ENCODE data around the gene PHF2.

PHF2 gene

GRCh38 chr9:93603011-93603410 is 26.6 kb downstream of the PHF2 start:
- no peak overlapping the region for H3K4me3 ChIP-seq (ENCODE audit: low read depth, low read length)
- DNase-seq (ENCODE audit: low read depth, low spot score), result no peak
- in situ Hi-C loops (cut with HindIII; ENCODE audit: low sequenced_read_pairs), result no loop called here
- TF ChIP-seq, protein P1, sequence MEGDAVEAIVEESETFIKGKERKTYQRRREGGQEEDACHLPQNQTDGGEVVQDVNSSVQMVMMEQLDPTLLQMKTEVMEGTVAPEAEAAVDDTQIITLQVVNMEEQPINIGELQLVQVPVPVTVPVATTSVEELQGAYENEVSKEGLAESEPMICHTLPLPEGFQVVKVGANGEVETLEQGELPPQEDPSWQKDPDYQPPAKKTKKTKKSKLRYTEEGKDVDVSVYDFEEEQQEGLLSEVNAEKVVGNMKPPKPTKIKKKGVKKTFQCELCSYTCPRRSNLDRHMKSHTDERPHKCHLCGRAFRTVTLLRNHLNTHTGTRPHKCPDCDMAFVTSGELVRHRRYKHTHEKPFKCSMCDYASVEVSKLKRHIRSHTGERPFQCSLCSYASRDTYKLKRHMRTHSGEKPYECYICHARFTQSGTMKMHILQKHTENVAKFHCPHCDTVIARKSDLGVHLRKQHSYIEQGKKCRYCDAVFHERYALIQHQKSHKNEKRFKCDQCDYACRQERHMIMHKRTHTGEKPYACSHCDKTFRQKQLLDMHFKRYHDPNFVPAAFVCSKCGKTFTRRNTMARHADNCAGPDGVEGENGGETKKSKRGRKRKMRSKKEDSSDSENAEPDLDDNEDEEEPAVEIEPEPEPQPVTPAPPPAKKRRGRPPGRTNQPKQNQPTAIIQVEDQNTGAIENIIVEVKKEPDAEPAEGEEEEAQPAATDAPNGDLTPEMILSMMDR (IDR thresholded peaks at IDR 0.05; ENCODE audit: low read depth, low read length), result no peak

DNA sequence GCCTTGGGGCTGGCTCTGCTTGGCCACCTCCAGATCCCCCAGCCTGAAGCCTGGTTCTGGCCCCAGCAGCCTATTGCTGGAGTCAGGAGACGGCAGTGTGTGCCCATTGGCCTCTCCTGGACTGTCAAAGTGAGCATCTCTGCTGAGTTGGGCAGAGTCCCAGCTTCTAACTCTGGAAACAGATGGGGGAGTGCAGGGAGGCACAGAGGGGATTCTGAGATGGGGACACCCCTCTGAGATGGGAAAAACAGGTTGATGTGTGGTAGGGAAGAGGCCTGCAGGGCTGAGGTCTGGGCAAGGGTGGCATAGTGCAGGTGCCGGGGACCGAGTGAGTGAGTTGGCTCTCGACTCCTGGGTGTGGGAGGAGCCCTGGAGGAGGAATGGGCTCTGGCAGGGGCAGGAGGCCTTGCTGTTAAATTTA is 27.5 kb downstream of the PHF2 start:
- in situ Hi-C loops (cut with HindIII; ENCODE audit: low sequenced_read_pairs), result no loop called here
- no peak overlapping the region for H3K4me3 ChIP-seq (ENCODE audit: low read depth, low read length)
- TF ChIP-seq, protein P1 (IDR thresholded peaks at IDR 0.05; ENCODE audit: low read depth, low read length), result no peak
- DNase-seq (ENCODE audit: low read depth, low spot score), result no peak

- TF ChIP-seq, protein P1 (IDR thresholded peaks at IDR 0.05; ENCODE audit: low read depth, low read length), result no peak
- in situ Hi-C loops (cut with HindIII; ENCODE audit: low sequenced_read_pairs), result no loop called here
- DNase-seq (ENCODE audit: low read depth, low spot score), result no peak
- H3K4me3 ChIP-seq (ENCODE audit: low read depth, low read length), result no peak overlapping the region
Measured at GRCh38 chr9:93606187-93606586, 29.8 kb downstream of the PHF2 start.

DNA sequence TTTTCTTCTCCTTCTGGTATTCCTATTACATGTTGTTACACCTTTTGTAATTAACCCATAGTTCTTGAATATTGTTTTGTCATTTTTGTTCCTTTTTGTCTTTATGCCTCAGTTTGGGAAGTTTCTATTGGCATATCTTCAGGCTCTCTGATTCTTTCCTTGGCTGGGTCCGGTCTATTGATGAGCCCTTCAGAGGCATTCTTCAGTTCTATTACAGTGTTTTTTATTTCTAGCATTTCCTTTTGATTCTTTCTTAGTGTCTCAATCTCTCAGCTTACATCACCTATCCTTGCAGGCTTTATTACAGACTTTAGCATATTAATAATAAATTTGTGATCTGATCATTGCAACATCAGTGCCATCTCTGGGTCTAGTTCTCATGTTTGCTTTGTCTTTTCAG is 33.8 kb downstream of the PHF2 start:
- TF ChIP-seq, protein P1 (IDR thresholded peaks at IDR 0.05; ENCODE audit: low read depth, low read length), result no peak
- DNase-seq (ENCODE audit: low read depth, low spot score), result no peak
- H3K4me3 ChIP-seq (ENCODE audit: low read depth, low read length), result no peak overlapping the region
- in situ Hi-C loops (cut with HindIII; ENCODE audit: low sequenced_read_pairs), result no loop called here

DNA sequence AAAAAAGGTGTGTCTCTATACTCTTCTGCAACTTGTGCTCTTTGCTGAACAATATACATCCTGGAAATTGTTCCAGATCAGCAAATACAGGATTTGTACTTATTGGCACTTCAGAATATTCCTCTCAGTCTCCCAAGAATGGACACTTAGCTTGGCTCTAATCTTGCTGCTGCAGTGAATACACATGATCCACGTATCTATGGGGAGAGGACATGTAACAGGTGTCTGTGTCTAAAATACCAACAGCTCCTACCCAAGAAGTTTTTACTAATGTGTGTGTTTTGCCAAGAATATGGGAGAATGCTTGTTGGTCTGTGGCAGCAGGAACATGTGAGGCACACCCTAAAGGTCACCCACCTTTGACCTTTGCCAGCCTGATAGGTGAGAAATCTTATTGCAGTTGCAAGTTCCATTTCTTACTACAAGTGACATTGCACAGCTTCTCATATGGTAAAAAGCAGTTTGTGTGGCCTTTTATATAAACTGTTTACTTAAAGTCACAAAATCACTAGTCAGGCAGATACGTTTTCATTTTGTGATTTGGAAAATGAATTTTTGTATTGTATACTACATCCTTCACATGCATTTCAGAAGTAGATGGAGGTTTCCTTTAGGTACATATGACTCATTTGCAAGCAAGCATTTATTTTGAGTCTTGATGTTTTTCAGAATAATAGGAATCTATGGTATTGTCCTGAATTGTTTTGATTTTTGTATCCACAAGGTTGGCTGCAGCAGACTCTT is 35.8 kb downstream of the PHF2 start:
- no peak overlapping the region for H3K4me3 ChIP-seq (ENCODE audit: low read depth, low read length)
- TF ChIP-seq, protein P1 (IDR thresholded peaks at IDR 0.05; ENCODE audit: low read depth, low read length), result no peak
- no peak for DNase-seq (ENCODE audit: low read depth, low spot score)
- in situ Hi-C loops (cut with HindIII; ENCODE audit: low sequenced_read_pairs), result no loop called here

GRCh38 chr9:93612796-93613154 is 36.4 kb downstream of the PHF2 start:
- H3K4me3 ChIP-seq (ENCODE audit: low read depth, low read length), result no peak overlapping the region
- TF ChIP-seq, protein P1 (IDR thresholded peaks at IDR 0.05; ENCODE audit: low read depth, low read length), result no peak
- no peak for DNase-seq (ENCODE audit: low read depth, low spot score)
- in situ Hi-C loops (cut with HindIII; ENCODE audit: low sequenced_read_pairs), result no loop called here
